ENCODE measurements around the gene CDKN2B-AS1.

GRCh38 chr9:21976334-21976875 lies 18.2 kb upstream of the CDKN2B-AS1 start:
- no peak for TF ChIP-seq SAP130 (CRISPR knock-in tag; IDR thresholded peaks at IDR 0.05; ENCODE audit: low read depth)
- no peak for TF ChIP-seq ZNF543 (CRISPR knock-in tag; IDR thresholded peaks at IDR 0.05)
- TF ChIP-seq, protein P1, sequence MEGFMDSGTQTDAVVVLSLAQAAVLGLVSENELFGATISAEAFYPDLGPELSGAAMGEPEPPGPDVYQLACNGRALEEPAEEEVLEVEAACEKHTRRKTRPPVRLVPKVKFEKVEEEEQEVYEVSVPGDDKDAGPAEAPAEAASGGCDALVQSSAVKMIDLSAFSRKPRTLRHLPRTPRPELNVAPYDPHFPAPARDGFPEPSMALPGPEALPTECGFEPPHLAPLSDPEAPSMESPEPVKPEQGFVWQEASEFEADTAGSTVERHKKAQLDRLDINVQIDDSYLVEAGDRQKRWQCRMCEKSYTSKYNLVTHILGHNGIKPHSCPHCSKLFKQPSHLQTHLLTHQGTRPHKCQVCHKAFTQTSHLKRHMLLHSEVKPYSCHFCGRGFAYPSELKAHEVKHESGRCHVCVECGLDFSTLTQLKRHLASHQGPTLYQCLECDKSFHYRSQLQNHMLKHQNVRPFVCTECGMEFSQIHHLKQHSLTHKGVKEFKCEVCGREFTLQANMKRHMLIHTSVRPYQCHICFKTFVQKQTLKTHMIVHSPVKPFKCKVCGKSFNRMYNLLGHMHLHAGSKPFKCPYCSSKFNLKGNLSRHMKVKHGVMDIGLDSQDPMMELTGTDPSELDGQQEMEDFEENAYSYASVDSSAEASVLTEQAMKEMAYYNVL (CRISPR knock-in tag; IDR thresholded peaks at IDR 0.05; ENCODE audit: borderline replicate concordance), result no peak
- TF ChIP-seq CTCF (CRISPR knock-in tag; IDR thresholded peaks at IDR 0.05), result no peak
- TF ChIP-seq, protein P2, sequence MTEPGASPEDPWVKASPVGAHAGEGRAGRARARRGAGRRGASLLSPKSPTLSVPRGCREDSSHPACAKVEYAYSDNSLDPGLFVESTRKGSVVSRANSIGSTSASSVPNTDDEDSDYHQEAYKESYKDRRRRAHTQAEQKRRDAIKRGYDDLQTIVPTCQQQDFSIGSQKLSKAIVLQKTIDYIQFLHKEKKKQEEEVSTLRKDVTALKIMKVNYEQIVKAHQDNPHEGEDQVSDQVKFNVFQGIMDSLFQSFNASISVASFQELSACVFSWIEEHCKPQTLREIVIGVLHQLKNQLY (CRISPR knock-in tag; IDR thresholded peaks at IDR 0.05), result no peak
- no peak for TF ChIP-seq KLF9 (CRISPR knock-in tag; IDR thresholded peaks at IDR 0.05; ENCODE audit: low read depth)
- TF ChIP-seq HBP1 (CRISPR knock-in tag; IDR thresholded peaks at IDR 0.05; ENCODE audit: low read depth), result no peak
- no peak for TF ChIP-seq POLR2A (IDR thresholded peaks at IDR 0.05; ENCODE audit: insufficient read depth in 1 of 2, low read depth in 2 of 2, low read length in 2 of 2)
- no peak for TF ChIP-seq FOSL1 (CRISPR knock-in tag; IDR thresholded peaks at IDR 0.05; ENCODE audit: borderline replicate concordance)
- TF ChIP-seq ZKSCAN1 (IDR thresholded peaks at IDR 0.05; ENCODE audit: low read length), result no peak
- no peak for TF ChIP-seq ZNF18 (CRISPR knock-in tag; IDR thresholded peaks at IDR 0.05; ENCODE audit: insufficient replicate concordance)
- no peak for TF ChIP-seq EP300 (IDR thresholded peaks at IDR 0.05; ENCODE audit: low read depth in 2 of 2, low read length in 2 of 2)
- TF ChIP-seq EP300 (CRISPR knock-in tag; IDR thresholded peaks at IDR 0.05; ENCODE audit: borderline replicate concordance), result no peak

Measured in HepG2 (cell line).